Measurements from ENCODE around the gene CXCR6. TPM values are rescaled to one million over a fixed set of nuclear protein-coding genes. Genes with fewer than 3 reads are reported as not detected.

CXCR6 gene
- total RNA-seq, 4 donors from 2014 or later = 0.29 to 0.51 TPM; not detected in 2

DNA sequence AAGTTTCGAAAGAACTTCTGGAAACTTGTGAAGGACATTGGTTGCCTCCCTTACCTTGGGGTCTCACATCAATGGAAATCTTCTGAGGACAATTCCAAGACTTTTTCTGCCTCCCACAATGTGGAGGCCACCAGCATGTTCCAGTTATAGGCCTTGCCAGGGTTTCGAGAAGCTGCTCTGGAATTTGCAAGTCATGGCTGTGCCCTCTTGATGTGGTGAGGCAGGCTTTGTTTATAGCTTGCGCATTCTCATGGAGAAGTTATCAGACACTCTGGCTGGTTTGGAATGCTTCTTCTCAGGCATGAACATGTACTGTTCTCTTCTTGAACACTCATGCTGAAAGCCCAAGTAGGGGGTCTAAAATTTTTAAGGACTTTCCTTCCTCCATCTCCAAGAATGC, 4.1 kb downstream of the CXCR6 start:
- intact Hi-C loops (cut with DNase I; ENCODE audit: low total_unique reads) = no loop called here
- TF ChIP-seq, protein P1, sequence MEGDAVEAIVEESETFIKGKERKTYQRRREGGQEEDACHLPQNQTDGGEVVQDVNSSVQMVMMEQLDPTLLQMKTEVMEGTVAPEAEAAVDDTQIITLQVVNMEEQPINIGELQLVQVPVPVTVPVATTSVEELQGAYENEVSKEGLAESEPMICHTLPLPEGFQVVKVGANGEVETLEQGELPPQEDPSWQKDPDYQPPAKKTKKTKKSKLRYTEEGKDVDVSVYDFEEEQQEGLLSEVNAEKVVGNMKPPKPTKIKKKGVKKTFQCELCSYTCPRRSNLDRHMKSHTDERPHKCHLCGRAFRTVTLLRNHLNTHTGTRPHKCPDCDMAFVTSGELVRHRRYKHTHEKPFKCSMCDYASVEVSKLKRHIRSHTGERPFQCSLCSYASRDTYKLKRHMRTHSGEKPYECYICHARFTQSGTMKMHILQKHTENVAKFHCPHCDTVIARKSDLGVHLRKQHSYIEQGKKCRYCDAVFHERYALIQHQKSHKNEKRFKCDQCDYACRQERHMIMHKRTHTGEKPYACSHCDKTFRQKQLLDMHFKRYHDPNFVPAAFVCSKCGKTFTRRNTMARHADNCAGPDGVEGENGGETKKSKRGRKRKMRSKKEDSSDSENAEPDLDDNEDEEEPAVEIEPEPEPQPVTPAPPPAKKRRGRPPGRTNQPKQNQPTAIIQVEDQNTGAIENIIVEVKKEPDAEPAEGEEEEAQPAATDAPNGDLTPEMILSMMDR (IDR thresholded peaks at IDR 0.05 in 4 of 5, conservative IDR thresholded peaks at IDR 0.05 in 1 of 5) = no peak
- TF ChIP-seq POLR2A (IDR thresholded peaks at IDR 0.05) = no peak
- Histone ChIP-seq H3K4me1 (peaks cover 5 to 12% of the 10 kb centered on the region in 2 donors), H3K36me3 (peaks cover 0 to 67% of the 10 kb centered on the region in 2 donors), H3K27ac (peak overlapping the region; percentile 18 to 100 (median 46)), H3K27me3 (no peaks in the 10 kb centered on the region), H3K4me3 (no peak overlapping the region), H3K9me3 (no peaks in the 10 kb centered on the region)
- ATAC-seq = no peak
- in situ Hi-C loops (cut with MboI; ENCODE audit: low sequenced_read_pairs in 4 of 4) = loop anchor here in 1 of 4 donors (25.0 kb wide), 1 partner anchor 415 kb away; the partner anchor contains the start of genes CCR2 and CCR5
- no peak for DNase-seq

DNA sequence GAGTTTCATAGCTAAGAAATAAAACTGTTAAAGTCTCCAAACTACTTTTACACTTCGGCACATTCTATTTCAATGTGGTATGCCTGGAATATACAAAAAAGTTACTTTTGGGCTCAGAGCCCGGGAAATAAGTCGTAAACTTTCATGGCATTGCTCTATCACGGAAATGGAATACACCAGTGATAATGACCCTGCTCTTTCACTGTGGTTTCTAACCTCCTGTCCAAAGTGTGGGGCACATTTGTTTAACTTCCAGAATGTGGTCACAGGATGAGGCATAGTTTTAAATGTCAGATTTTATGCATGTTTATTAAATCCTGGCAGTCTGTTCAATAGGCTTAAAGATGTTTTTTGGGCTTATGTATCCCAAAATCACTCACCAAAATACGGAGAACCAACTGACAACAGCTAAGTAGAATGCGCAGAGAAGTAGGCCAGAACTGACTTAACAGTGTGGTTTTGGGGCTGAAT, 5.1 kb downstream of the CXCR6 start:
- peak overlapping the region; percentile 18 to 100 (median 46) for H3K27ac ChIP-seq
- no peak overlapping the region for H3K4me3 ChIP-seq
- TF ChIP-seq POLR2A (IDR thresholded peaks at IDR 0.05) = no peak
- TF ChIP-seq, protein P1 (IDR thresholded peaks at IDR 0.05 in 4 of 5, conservative IDR thresholded peaks at IDR 0.05 in 1 of 5) = no peak
- H3K27me3 ChIP-seq = no peaks in the 10 kb centered on the region
- no peaks in the 10 kb centered on the region for H3K9me3 ChIP-seq
- H3K4me1 ChIP-seq = peaks cover 5 to 12% of the 10 kb centered on the region in 2 donors
- ATAC-seq (no peak), DNase-seq (no peak)
- in situ Hi-C loops (cut with MboI; ENCODE audit: low sequenced_read_pairs in 4 of 4) (loop anchor here in 1 of 4 donors (25.0 kb wide), 1 partner anchor 414 kb away; the partner anchor contains the start of genes CCR2 and CCR5), intact Hi-C loops (cut with DNase I; ENCODE audit: low total_unique reads) (no loop called here)
- peaks cover 0 to 77% of the 10 kb centered on the region in 2 donors for H3K36me3 ChIP-seq

DNA sequence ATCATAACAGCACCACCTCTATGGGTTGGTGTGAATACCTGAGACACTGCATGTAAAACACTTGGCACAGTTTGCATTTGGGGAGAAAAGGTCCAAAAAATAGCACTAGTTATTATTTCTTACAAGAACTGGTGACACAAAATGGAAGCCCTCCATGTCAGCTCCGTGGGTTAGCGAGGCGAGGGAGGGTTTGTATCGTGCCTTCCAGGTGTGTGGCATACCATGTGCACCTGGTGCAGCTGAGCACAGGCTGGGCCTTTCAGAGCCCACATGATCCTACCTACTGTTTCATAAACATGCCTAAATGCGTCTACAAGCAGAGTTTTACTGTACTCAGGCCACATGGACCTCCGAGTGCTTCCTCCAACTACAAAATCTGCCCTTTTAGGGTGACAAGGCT, 5.6 kb downstream of the CXCR6 start:
- no peak overlapping the region for H3K4me3 ChIP-seq
- H3K36me3 ChIP-seq = peaks cover 0 to 82% of the 10 kb centered on the region in 2 donors
- intact Hi-C loops (cut with DNase I; ENCODE audit: low total_unique reads) = no loop called here
- peak overlapping the region; percentile 16 to 100 (median 39) for H3K27ac ChIP-seq
- DNase-seq = no peak
- H3K4me1 ChIP-seq = peaks cover 5 to 12% of the 10 kb centered on the region in 2 donors
- TF ChIP-seq, protein P1 (IDR thresholded peaks at IDR 0.05 in 4 of 5, conservative IDR thresholded peaks at IDR 0.05 in 1 of 5) = no peak
- no peak for TF ChIP-seq POLR2A (IDR thresholded peaks at IDR 0.05)
- no peaks in the 10 kb centered on the region for H3K27me3 ChIP-seq
- in situ Hi-C loops (cut with MboI; ENCODE audit: low sequenced_read_pairs in 4 of 4) = loop anchor here in 1 of 4 donors (25.0 kb wide), 1 partner anchor 413 kb away; the partner anchor contains the start of genes CCR2 and CCR5
- no peak for ATAC-seq
- H3K9me3 ChIP-seq = no peaks in the 10 kb centered on the region

DNA sequence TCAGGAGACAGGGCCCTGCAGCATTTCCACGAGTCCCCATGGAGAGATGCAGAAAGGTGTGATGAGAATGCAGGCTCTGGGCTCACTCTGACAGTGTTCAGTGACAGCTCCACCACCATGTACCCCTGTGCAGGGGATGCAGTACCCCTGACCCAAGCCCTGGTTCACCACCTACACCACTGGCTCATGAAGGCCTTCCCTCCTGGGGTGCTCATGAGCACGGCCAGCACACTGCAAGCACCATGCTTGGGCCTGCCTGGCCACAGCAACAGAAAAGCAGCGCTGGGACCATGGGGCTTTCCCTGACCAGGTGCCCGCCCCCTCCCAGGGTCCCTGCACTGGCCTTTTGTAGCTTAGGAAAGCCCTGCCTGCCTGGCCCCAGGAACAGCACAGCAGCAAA, 6.2 kb downstream of the CXCR6 start:
- Histone ChIP-seq H3K4me3 (no peak overlapping the region), H3K27me3 (no peaks in the 10 kb centered on the region), H3K36me3 (peaks cover 0 to 88% of the 10 kb centered on the region in 2 donors), H3K9me3 (no peaks in the 10 kb centered on the region), H3K27ac (peak overlapping the region in 3 of 4 donors; percentile 16 to 100 (median 18)), H3K4me1 (peaks cover 5 to 12% of the 10 kb centered on the region in 2 donors)
- intact Hi-C loops (cut with DNase I; ENCODE audit: low total_unique reads) (no loop called here), in situ Hi-C loops (cut with MboI; ENCODE audit: low sequenced_read_pairs in 4 of 4) (loop anchor here in 1 of 4 donors (25.0 kb wide), 1 partner anchor 413 kb away; the partner anchor contains the start of genes CCR2 and CCR5)
- no peak for DNase-seq
- TF ChIP-seq, protein P1 (IDR thresholded peaks at IDR 0.05 in 4 of 5, conservative IDR thresholded peaks at IDR 0.05 in 1 of 5) = no peak
- TF ChIP-seq POLR2A (IDR thresholded peaks at IDR 0.05) = no peak
- ATAC-seq = no peak

Measured in gastrocnemius medialis (tissue), 4 donors.